ENCODE measurements around the gene CLEC16A.

CLEC16A gene

DNA sequence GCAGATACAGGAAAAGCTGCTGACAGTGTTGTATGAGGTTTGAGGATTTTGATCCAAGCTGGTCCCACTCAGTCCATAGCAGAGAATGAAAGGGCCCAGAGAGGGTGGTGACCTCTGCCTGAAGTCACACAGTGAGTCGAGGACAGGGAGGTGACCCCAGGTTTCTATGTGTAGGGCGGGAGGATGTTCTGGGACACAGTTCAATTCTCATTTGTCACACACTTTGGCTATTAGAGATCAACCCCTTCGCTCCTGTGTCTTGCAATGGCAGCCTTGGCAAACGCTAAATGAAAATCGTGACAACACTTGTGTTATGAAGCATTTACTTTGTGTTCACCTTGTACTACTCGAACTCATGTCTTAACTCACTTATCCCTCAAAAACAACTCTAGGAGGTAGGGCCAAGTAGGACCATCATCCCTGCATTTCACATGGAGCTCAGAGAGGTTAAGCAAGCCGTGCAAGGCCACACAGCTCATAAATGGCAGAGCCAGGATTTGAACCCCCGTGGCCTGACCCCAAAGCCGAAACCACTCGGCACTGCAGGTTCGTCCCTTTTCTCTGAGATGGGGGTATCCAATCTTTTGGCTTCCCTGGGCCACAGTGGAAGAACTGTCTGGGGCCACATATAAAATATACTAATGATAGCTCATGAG is 12.3 kb upstream of the CLEC16A start:
- Histone ChIP-seq H3K27me3 (ENCODE audit: control insufficient read depth, low read length) (no peaks in the 10 kb centered on the region), H3K27ac (ENCODE audit: low read depth, low read length) (no peak overlapping the region), H3K36me3 (ENCODE audit: control insufficient read depth, low read length) (peaks cover 10% of the 10 kb centered on the region; the same call in 1 of the 2 replicates), H3K9me2 (replicated peaks; ENCODE audit: control insufficient read depth, low read length) (no peaks in the 10 kb centered on the region), H3K9me3 (ENCODE audit: control insufficient read depth, insufficient read depth, low read length) (no peaks in the 10 kb centered on the region), H3K4me1 (ENCODE audit: control insufficient read depth, low read length) (peaks cover 6% of the 10 kb centered on the region), H3K4me2 (ENCODE audit: low read length) (no peak overlapping the region), H4K20me1 (ENCODE audit: control insufficient read depth, insufficient read depth, low read depth, low read length) (no peaks in the 10 kb centered on the region), H3F3A (ENCODE audit: control insufficient read depth, insufficient read depth) (no peaks in the 10 kb centered on the region; the same call in 1 of the 2 replicates), H3K4me3 (ENCODE audit: low read length) (no peak overlapping the region), H3K79me2 (ENCODE audit: control insufficient read depth, low read length) (peaks cover 6% of the 10 kb centered on the region; the same call in 1 of the 2 replicates)
- TF ChIP-seq, protein P1, sequence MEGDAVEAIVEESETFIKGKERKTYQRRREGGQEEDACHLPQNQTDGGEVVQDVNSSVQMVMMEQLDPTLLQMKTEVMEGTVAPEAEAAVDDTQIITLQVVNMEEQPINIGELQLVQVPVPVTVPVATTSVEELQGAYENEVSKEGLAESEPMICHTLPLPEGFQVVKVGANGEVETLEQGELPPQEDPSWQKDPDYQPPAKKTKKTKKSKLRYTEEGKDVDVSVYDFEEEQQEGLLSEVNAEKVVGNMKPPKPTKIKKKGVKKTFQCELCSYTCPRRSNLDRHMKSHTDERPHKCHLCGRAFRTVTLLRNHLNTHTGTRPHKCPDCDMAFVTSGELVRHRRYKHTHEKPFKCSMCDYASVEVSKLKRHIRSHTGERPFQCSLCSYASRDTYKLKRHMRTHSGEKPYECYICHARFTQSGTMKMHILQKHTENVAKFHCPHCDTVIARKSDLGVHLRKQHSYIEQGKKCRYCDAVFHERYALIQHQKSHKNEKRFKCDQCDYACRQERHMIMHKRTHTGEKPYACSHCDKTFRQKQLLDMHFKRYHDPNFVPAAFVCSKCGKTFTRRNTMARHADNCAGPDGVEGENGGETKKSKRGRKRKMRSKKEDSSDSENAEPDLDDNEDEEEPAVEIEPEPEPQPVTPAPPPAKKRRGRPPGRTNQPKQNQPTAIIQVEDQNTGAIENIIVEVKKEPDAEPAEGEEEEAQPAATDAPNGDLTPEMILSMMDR (IDR thresholded peaks at IDR 0.05; ENCODE audit: low read depth, low read length, poor library complexity, severe bottlenecking): no peak
- TF ChIP-seq EZH2phosphoT487 (IDR thresholded peaks at IDR 0.05; ENCODE audit: borderline replicate concordance, low read length): no peak

DNA sequence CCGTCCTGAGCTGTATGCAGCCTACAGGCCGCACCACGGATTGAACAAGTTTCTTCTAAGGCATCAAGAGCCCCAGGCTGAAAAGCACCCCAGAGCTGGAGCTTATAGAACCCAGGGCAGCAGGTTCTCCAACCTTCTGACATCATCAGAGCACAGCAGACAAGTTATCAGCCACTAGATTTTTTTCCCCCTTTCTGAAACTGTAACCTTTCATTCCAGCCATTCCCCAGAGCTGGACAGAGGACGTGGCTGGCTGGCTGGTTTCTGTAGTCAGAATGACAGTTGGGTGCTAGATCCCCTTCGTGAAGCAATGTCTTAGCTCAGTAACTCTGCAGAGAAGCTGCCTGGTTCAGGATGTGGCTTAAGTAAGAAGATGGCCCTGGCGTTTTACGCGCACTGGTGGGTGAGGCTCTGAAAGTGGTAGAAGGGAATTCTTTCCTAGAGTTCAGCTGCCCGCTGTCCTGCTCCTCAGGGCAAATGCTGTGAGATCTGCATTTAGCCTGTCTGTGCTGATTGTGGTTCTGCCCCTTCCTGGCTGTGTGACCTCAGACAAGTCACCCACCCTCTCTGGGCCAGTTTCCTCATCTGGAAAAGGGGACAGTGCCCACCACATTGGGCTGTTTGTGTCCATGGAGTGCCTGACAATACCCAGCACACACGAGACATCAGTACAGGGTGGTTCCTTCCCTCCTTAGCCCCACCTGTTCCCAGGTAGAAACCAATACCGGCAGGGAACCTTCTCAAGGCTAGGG is 11.2 kb upstream of the CLEC16A start:
- no peak for TF ChIP-seq EZH2phosphoT487 (IDR thresholded peaks at IDR 0.05; ENCODE audit: borderline replicate concordance, low read length)
- TF ChIP-seq, protein P1 (IDR thresholded peaks at IDR 0.05; ENCODE audit: low read depth, low read length, poor library complexity, severe bottlenecking): no peak
- Histone ChIP-seq H3F3A (ENCODE audit: control insufficient read depth, insufficient read depth) (no peaks in the 10 kb centered on the region; the same call in 1 of the 2 replicates), H3K9me3 (ENCODE audit: control insufficient read depth, insufficient read depth, low read length) (no peaks in the 10 kb centered on the region), H3K27me3 (ENCODE audit: control insufficient read depth, low read length) (no peaks in the 10 kb centered on the region), H3K27ac (ENCODE audit: low read depth, low read length) (no peak overlapping the region), H3K79me2 (ENCODE audit: control insufficient read depth, low read length) (peaks cover 10% of the 10 kb centered on the region), H4K20me1 (ENCODE audit: control insufficient read depth, insufficient read depth, low read depth, low read length) (no peaks in the 10 kb centered on the region), H3K9me2 (replicated peaks; ENCODE audit: control insufficient read depth, low read length) (no peaks in the 10 kb centered on the region), H3K4me3 (ENCODE audit: low read length) (no peak overlapping the region), H3K4me1 (ENCODE audit: control insufficient read depth, low read length) (peaks cover 16% of the 10 kb centered on the region), H3K36me3 (ENCODE audit: control insufficient read depth, low read length) (peaks cover 11% of the 10 kb centered on the region; the same call in 1 of the 2 replicates), H3K4me2 (ENCODE audit: low read length) (no peak overlapping the region)

DNA sequence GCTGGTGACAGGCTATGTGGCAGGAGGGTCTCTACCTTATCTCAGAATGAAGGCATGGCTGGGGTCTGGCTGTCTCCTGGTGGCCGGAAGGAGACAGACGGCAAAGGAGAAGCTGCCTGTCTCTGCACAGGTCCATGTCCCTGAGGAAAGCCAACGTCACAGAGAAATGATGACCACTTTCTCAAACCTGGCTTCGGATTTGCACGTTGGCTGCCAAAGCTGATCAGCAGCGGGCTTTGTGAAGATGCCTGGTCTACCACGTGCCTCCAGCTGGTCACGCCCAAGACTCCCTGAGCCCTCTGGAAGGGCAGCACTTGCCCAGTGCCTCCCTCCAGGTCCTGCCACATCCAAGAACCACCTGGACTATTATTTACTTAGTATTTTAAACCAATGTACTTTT is 10.5 kb upstream of the CLEC16A start:
- Histone ChIP-seq H3K9me3 (ENCODE audit: control insufficient read depth, insufficient read depth, low read length) (no peaks in the 10 kb centered on the region), H3K36me3 (ENCODE audit: control insufficient read depth, low read length) (peaks cover 15% of the 10 kb centered on the region), H4K20me1 (ENCODE audit: control insufficient read depth, insufficient read depth, low read depth, low read length) (no peaks in the 10 kb centered on the region), H3F3A (ENCODE audit: control insufficient read depth, insufficient read depth) (no peaks in the 10 kb centered on the region; the same call in 1 of the 2 replicates), H3K4me1 (ENCODE audit: control insufficient read depth, low read length) (peaks cover 23% of the 10 kb centered on the region), H3K4me2 (ENCODE audit: low read length) (no peak overlapping the region), H3K27me3 (ENCODE audit: control insufficient read depth, low read length) (no peaks in the 10 kb centered on the region), H3K27ac (ENCODE audit: low read depth, low read length) (no peak overlapping the region), H3K79me2 (ENCODE audit: control insufficient read depth, low read length) (peaks cover 12% of the 10 kb centered on the region), H3K4me3 (ENCODE audit: low read length) (no peak overlapping the region), H3K9me2 (replicated peaks; ENCODE audit: control insufficient read depth, low read length) (no peaks in the 10 kb centered on the region)
- no peak for TF ChIP-seq EZH2phosphoT487 (IDR thresholded peaks at IDR 0.05; ENCODE audit: borderline replicate concordance, low read length)
- TF ChIP-seq, protein P1 (IDR thresholded peaks at IDR 0.05; ENCODE audit: low read depth, low read length, poor library complexity, severe bottlenecking): no peak
